GM04503 (cell line): ENCODE measurements around the gene GABRR1.
"Not testable (repeated sequence)": the region's sequence is repeated elsewhere in the genome, so short reads cannot be mapped to it uniquely, and the experiment has no call there.

Experiments
- DNase-seq: peaks from one replicate; pipeline ENCODE4 v3.0.0-alpha.2; 2012; ENCODE audit warnings: low read depth

Gene GABRR1

GRCh38 chr6:89217299-89217910, at the start of gene GABRR1:
Gene GABRR1 (minus strand): TSS chr6:89217358. CDS start chr6:89217322, 36 bp downstream.
- no peak for DNase-seq

GRCh38 chr6:89264296-89264695, 47.1 kb upstream of the GABRR1 start:
- DNase-seq, result no peak

GRCh38 chr6:89260832-89261231, 43.7 kb upstream of the GABRR1 start:
- DNase-seq, result no peak

GRCh38 chr6:89260310-89260709, 43.2 kb upstream of the GABRR1 start:
- no peak for DNase-seq

DNA sequence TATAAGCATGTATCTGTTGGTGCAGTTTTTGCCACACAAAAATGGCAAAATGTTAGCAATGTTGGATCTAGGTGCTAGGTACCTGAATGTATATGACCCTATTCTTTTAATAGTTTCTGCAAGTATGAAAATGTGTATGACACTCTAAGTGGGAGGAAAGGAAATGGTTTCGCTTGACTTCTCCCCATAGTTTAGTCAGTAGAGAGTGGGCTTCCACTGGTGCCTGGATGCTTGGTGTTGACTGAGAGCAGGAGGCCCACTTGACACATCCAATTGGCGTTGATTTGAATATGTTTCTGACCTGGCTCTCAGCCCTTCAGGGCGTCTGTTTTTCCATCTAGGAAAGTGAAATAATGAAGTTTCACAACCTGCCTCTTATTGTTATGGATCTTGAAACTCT, 41.8 kb upstream of the GABRR1 start:
- DNase-seq, result no peak

GRCh38 chr6:89257781-89258180, 40.6 kb upstream of the GABRR1 start:
- no peak for DNase-seq

DNA sequence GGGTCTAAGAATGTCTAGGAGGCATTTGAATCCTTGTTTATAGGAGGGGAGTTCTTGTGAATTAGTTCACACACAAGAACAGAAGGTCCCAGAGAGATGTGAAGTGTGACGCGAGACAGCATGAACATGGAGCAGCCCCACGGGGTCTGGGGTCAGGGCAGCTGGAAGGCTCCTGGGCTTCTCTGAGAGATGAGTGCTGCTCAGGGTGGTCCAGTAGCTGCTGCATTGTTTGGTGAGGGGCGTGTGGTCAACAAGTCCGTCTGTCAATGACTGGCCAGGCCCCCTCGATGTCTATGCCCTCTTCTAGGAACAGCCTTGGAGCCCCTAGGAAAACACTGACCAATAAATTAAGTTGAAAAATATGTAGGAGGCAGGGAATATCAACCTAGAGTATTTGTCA, 40.2 kb upstream of the GABRR1 start:
- no peak for DNase-seq

DNA sequence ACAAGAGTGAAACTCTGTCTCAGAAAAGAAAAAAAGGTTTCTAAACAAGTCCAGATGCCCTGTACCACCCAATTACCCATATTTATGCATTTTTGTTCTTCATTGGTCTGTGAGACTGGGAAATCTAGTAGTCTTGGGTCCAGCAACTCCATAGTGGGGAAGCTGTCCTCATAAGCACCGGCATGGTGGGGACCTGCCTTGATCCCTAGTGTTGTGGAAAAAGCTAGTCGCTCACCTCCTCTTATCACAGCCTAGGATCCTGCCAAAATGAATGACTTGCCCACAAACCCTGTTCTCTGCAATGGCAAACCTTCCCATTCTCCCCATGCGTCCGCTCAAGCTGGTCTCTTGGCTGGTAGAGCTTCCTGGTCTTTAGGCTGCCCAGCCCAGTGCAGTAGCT, 38.3 kb upstream of the GABRR1 start:
- DNase-seq, result no peak

DNA sequence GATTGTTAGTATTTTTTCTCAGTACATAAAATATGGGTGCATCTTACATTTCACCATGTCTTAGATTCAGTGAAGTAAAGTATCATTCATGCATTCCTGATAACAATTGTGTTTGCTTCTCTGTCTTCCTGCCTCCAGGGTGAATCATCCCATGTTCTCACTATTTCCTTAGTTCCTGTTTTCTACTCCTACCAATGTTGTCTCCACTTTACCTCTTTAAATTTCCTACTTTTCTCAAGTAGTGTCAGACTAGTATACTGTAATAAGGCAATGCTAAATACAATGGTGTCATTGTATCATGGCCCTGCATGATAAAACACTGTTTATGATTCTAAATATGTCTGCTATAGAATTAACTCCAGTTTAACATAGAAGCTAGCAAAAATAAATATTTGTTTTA, 37.4 kb upstream of the GABRR1 start:
- no peak for DNase-seq

GRCh38 chr6:89252907-89253306, 35.7 kb upstream of the GABRR1 start:
- no peak for DNase-seq

DNA sequence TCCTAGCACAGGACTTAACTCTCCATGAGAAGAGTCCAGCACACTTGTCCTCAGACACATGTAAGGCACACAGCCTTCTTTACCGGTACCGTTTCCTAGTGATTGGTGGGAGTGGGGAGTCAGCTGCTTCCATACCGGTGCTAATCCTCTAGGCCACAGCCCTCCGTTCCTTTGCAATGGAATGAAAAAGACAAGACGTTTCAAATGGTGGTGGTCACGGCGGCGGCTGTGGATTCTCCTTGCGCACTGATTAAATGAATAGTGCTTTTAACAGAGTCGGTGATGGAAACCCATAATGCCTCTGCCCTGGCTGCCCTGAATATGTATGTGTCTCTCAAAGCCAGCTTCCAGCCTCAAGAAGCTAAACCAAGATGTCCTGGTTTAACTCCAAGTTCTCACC, 34.8 kb upstream of the GABRR1 start:
- DNase-seq, result no peak

DNA sequence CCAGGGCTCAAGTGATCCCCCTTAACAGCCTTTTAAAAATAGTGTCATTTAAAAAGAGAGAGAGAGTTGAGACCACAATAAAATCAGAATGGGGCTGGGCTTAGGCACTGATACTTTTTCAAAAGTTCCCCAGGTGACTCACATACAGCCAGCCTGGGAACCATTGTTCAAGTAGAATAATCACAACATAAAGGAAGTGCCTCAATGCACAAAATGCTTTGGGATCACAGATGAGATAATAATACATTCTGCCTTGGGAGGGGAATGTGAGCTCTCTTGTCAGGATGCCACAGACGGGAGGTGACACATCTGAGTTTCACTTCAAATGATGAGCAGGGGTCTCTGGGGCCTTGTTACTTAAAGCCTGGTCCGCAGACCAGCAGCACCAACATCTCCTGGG, 34.0 kb upstream of the GABRR1 start:
- DNase-seq, result no peak

DNA sequence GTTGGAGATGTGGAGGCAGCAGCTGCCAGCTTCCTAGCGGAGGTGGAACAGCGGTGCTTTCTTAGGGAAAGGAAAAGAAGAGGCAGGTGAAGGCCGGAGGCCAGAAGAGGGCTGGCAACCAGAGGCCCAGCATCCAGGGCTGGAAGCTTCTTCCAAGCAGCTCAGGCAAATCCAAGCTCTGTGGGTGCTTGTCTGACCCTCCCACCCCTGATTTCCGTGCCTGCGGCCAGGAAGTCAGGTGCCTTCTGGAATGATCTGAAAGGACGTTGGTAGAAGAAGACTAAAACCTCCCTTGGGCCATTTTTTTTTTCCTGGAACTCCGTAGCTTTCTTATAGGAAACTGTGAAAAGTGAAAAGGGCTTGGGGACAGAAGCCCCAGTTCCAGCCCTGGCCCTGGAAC, 33.1 kb upstream of the GABRR1 start:
- DNase-seq, result no peak

DNA sequence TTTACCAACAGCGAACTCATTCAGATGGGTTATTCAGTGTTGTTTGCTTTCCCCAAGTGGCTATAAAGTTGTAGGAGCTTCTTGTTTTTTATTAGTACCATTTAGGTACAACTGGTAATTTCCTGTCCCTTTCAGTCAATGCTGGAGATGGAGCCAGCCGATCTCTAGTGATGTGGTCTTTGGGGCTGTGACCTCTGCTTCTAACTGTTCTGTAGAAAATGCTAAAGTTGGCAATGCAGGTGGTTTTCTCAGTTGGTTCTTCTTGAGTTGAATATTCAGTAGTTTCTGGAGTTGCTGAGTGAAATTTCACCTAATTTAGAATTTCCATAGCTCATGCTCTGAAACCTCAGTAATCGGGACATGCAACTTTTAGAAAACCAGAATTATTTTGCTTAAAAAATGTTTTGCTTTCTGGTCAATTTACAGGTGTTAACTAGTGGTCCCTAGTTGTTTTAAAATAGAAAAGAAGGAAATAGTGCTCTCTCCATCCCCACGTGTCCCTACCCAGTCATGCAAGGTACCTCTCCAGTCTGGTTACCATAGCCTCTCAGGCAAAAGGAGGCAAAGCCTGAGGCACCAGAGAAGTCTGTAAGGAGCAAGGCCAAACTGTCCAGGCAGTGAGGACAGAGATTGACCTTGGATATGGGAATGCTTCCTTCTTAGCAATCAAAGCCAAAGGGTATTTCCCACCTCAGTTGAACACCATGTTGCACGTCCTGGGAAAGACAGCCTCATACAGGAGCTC, 27.3 kb upstream of the GABRR1 start:
- DNase-seq, result no peak

DNA sequence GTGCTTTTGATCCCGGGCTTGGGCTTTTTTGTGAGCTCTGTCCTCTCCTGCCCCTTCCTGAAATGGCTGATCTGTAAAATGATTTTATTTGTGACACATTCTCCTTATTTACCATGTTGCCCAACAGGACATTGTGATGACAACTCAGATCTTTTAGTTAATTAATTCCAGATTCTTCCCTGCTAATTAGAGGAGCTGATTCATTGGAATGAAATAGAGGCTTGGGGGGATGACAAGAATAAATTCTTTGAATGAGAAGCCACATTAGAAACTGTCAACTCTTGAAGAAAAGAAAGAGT, 26.1 kb upstream of the GABRR1 start:
- DNase-seq, result no peak

- no peak for DNase-seq
Observed at GRCh38 chr6:89242574-89243330, 25.6 kb upstream of the GABRR1 start.

DNA sequence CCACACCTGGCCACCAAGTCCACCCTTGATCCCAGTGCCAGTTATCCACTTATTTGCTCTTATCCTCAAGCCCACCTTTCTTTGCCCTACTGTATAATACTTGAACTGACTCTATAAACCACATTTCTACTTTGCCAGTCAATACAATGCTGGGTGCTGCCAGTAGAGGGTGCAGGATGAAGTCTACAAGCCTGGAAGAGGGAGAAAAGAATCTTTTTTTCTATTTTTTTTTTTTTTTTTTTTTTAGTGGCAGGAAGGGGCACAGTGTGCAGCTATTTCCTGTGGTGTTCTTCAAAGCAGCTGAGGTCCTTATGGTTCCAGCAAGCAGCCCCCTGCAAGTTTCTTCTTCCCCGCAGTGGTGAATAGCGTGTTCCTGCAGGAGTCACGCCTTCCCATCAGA, 22.2 kb upstream of the GABRR1 start:
- DNase-seq, result no peak

DNA sequence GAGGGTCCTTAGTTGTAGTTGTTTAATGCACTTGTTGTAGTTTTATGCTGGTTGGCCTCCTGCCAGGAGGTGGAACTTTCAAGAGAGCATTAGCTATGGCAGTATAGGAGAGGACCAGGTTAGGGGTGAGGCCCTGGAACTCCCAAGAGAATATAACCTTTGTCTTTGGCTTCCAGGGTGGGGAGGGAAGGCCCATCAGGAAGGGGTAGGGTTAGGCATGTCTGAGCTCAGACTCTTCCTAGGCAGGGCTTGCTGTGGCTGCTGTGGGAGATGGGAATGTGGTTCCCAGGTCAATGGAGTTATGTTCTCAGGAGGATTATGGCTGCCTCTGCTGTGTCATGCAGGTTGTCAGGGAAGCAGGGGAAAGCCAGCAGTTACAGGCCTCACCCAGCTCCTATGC, 20.0 kb upstream of the GABRR1 start:
- no peak for DNase-seq

DNA sequence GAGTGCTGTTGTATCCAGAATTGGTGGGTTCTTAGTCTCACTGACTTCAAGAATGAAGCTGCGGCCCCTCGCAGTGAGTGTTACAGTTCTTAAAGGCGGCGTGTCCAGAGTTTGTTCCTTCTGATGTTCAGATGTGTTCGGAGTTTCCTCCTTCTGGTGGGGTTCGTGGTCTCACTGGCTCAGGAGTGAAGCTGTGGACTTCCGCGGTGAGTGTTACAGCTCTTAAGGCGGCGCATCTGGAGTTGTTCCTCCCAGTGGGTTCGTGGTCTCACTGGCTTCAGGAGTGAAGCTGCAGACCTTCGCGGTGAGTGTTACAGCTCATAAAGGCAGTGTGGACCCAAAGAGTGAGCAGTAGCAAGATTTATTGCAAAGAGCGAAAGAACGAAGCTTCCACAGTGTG, 16.4 kb upstream of the GABRR1 start:
- DNase-seq, result not testable (repeated sequence)

DNA sequence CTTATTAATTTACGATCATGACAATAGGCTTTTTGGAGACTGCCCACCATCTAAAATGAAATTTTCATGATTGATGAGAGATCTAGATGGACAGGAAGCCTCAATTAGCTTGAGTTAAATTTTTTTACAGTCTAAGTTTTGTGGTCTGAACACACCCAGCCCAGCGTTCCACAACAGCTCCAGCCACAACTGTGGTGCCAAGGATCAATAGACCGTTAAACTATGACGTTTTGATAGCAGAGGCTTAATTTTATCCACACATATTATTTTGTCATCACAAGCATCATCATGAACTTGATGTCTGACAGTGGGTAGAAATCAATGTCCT, 5.5 kb upstream of the GABRR1 start:
- no peak for DNase-seq

- no peak for DNase-seq
Observed at GRCh38 chr6:89221971-89222711, 5.0 kb upstream of the GABRR1 start.

DNA sequence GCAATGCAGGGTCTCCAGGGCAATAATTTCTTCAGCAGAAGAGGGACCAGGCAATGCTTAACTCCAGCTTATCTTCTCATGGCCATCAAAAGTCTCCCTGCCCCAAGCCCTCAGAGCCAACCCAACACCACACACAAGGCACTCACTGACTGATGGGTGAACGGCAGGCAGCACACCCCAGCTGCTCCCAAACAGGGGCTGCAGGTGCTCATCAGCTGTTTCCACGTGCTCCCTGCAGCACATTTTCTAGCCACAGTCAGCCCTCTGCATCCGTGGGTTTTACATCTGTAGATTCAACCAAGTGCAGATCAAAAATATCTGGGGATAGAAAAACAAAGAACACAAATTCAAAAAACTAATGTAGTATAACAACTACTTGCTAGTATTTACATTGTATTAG, 4.0 kb upstream of the GABRR1 start:
- DNase-seq, result no peak

- no peak for DNase-seq
Observed at GRCh38 chr6:89216411-89216810, 747 bp downstream of the GABRR1 start.
